ENCODE results near the gene VTA1.

DNA sequence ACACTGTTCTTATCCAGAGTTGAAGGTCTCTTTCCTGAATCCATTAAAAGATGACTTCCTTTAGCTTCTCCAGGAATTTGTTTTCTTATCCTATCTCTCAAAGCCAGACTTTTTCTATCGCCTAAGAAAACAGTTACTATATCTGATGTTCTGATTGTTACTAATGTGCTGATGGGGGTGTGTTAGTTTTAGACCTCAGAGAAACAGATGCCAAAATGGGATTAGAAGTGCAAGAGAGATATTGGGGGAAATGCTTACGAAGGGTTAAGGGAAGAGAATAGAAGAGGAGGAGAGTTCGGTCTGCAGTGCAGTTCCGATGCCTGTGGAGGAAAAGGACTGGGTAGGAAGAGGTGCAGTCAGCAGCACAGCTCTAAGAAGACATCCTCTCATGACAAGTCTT lies 119.0 kb downstream of the VTA1 start:
- TF ChIP-seq CTCF (IDR thresholded peaks at IDR 0.05; ENCODE audit: control extremely low read depth in 1 of 3, insufficient read depth in 1 of 3, low read depth in 1 of 3, low read length in 3 of 3): no peak
- no peak for TF ChIP-seq RBBP5 (IDR thresholded peaks at IDR 0.05; ENCODE audit: borderline replicate concordance, low read depth, low read length)
- TF ChIP-seq POLR2A (IDR thresholded peaks at IDR 0.05; ENCODE audit: control extremely low read depth in 1 of 2, low read depth in 2 of 2, low read length in 2 of 2): no peak
- TF ChIP-seq, protein P1, sequence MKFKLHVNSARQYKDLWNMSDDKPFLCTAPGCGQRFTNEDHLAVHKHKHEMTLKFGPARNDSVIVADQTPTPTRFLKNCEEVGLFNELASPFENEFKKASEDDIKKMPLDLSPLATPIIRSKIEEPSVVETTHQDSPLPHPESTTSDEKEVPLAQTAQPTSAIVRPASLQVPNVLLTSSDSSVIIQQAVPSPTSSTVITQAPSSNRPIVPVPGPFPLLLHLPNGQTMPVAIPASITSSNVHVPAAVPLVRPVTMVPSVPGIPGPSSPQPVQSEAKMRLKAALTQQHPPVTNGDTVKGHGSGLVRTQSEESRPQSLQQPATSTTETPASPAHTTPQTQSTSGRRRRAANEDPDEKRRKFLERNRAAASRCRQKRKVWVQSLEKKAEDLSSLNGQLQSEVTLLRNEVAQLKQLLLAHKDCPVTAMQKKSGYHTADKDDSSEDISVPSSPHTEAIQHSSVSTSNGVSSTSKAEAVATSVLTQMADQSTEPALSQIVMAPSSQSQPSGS (IDR thresholded peaks at IDR 0.05; ENCODE audit: low read length): no peak
- no peak for TF ChIP-seq HDAC6 (IDR thresholded peaks at IDR 0.05; ENCODE audit: low read depth, low read length)
- no peak for TF ChIP-seq KDM5A (IDR thresholded peaks at IDR 0.05; ENCODE audit: low read length)
- TF ChIP-seq YY1 (IDR thresholded peaks at IDR 0.05; ENCODE audit: low read depth, low read length): no peak
- TF ChIP-seq HDAC2 (IDR thresholded peaks at IDR 0.05; ENCODE audit: borderline replicate concordance in 1 of 2, low read depth in 2 of 2, low read length in 2 of 2): no peak

Measured in H1 (cell line).